Hypothalamus (tissue), 51 donors: Measurements from ENCODE around the gene ENTPD2.

ENCODE experiments used
- DNase-seq, 51 donors: peaks; one replicate each; lab custom pipeline; 2025; lab: John Stamatoyannopoulos, UW

The ENTPD2 gene

GRCh38 chr9:137019891-137020683, 33.8 kb downstream of the ENTPD2 start:
- no peak for DNase-seq

DNA sequence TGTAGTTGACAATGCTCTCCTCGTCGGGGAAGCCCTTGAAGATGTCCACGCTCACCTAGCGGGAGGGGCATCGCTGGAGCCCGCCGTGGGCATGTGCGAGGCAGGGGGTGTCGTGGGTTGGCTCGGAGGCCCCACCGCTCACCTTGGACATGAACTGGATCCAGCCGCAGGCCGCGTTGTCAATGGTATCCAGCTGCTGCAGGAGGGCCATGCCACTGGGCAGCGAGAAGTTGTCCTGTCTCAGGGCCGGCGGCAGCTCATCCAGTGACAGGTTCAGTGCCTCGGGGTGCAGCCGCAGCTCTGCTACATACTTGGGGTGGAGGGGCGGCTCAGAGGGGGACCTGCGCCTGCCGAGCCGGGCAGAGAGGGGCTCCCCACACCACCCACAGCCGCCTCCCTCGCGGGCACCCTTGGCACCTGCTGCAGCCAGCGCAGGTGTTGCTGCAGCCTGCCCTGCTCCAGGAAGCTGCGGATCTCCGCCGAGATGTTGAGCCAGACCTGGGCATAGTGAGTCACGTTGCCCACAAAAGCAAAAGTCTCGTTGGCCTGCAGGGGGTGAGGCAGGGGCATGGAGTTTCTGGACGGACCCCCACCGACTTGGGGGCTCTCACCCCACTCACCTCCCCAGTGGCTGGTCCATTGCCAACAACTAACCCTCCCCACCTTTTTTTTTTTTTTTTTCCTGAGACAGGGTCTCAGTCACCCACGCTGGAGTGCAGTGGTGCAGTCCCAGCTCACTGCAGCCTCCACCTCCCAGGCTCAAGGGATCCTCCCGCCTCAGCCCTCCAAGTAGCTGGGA, 34.9 kb downstream of the ENTPD2 start:
- DNase-seq = no peak

DNA sequence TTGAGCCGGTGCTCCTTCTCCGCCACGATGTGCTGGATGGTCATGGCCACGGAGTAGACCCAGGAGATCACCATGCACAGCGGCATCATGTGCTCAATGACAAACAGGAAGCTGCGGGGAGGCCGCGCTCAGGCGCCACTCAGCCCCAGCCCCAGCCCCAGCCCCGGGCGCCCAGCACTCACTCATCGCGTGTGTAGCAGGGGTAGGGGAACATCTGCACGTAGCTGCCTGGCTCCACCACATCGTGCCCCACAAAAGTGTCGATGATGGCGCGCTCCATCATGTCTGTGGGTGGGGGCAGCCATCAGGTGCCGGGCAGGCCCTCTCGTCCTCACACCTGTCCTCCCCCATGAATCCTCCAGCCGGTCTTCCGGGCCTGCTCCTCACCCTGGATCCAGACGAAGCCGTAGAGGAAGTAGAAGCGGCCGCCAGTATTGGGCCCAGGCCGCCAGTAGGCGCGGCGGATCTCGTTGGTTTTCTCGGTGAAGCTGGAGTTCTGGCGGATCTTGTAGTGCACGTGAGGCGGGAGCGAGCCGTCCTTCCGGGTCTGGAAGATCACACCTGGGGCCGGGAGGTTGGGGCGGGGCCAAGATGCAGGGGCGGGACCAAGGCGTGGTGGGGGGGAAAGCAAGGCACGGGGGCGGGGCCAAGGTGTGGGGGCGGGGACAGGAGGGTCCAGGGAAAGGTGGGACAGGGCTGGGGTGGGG, 35.9 kb downstream of the ENTPD2 start:
- DNase-seq = no peak

DNA sequence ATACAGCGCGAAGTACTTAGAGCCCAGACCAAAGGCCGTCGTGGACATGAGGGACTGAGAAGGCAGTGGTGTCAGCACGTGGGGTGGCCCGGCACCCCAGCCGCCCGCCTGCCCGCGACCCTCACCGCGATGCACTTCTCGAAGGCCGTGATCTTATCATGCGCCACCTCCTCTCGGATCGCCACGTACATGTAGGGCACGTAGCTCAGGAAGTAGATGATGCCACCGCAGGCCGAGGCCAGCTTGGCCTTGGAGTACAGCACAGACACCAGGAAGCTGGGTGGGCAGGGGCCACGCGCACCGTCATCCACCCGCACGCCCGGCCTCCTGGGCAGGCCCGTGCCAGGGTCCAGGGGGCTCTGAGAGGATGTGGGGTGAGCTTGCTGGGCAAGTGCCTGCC, 36.8 kb downstream of the ENTPD2 start:
- DNase-seq = no peak

DNA sequence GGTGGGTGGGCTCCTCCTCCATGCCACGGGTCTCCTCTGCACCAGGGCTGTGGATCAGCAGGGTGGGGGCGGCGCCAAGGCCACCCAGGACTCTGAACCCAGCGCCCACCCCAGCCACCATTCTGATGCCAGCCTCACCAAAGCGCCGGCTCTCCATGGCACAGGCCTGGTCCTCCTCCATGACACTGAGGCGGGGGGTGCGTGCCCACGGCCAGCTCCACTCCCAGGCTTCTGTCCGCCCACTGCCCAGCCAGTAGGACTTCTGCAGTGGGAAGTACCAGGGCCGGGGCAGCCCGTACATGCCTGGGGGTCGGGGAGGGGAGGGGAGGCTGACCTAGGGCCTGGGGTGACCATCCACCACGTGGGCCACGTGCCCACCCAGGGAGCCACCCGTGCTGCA, 37.4 kb downstream of the ENTPD2 start:
- no peak for DNase-seq

GRCh38 chr9:137015976-137016375, 37.9 kb downstream of the ENTPD2 start:
- DNase-seq = no peak

DNA sequence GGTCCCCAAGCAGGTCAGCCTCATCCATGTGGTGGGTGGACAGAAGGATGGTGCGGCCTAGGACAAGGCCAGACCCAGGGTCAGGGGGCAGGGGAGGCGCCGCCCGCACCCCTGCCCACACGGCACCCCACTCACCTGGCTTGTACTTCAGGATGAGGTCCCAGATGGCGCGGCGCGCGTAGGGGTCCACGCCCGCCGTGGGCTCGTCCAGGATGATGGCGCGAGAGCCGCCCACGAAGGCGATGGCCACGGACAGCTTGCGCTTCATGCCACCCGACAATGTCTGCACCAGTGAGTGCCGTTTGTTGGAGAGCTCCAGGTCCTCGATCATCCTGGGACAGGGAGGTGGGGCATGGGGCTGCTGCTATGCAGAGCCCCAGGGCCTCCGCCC, 38.3 kb downstream of the ENTPD2 start:
- DNase-seq = no peak

GRCh38 chr9:137014776-137015539, 38.9 kb downstream of the ENTPD2 start:
- DNase-seq = no peak

GRCh38 chr9:137014166-137014565, 39.7 kb downstream of the ENTPD2 start:
- DNase-seq = no peak

DNA sequence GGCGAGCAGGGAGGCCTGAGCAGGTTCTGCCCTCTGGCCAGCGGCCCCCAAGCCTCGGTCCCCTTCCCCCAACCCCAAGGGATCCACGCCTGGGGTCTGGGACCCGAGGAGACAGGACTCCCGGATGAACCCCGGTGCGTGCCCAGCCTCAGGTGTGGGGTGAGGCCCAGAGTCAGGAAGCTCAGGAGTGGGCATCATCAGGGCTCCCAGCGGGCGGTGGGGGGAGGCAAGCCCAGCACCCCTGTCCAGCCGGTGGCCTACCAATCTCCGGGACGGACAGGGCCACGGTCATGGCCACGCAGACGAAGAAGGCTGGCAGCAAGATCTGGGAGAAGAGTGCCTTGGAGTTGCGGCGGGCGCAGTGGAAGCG, 40.3 kb downstream of the ENTPD2 start:
- no peak for DNase-seq

DNA sequence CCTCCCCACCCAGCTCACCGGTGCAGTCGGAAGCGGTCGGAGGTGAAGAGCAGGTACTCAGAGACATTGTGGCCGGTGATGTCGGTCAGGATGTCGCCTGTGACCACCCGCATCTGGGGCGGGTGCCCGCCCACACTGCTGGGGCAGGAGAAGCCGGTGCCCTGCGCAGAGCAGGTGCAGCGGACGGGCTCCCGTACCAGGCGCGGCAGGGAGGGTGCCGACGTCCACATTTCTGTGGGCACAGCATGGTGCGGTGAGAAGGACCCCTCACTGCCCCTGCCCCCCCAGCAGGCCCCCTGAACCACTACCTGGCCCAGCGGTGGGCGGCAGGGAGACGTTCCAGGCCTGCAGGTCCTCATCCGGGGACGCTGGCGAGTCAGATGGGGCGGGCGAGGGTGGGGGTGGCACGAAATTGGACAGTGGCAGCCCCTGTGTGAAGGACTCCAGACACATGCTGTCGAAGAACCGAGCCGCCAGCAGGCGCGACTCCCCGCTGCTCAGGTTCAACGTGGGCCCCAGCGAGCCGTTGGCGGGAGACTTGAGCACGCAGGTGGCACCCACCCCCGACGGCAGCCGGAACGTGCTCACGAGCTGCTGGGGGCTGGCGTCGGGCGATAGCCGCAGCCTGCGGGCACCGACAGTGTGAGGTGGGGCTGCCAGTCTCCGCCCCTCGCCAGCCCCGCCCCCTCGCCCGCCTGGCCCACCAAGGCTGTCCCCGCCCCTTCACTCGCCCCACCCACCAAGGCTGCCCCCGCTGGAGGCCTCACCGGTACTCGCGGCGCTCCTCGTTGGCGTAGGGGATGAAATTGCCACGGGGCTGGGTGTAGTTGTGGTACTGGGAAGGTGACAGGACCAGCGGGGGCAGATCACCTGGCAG, 40.9 kb downstream of the ENTPD2 start:
- DNase-seq = peak in 1 of 51 donors; percentile 20

GRCh38 chr9:137011907-137012675, 41.8 kb downstream of the ENTPD2 start:
- no peak for DNase-seq

DNA sequence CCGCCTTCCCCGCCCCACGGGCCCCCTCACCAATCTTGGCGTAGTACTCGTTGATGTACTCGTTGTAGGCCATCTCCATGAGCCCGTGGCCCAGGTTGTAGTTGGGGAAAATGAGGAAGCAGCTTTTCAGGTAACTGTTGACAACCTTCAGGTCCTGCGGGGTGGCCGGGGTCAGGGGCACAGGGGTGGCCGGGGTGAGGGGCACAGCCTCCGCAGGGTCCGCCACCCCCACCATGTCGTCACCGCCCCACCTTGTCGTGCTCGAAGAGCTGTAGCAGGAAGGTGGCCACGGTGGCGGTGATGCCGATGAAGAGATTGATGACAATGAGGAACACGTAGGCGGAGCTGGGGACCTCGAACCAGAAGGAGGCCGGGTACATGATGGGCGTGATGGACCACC, 42.7 kb downstream of the ENTPD2 start:
- DNase-seq = no peak

- DNase-seq = no peak
Observed at GRCh38 chr9:137009938-137010732, 43.7 kb downstream of the ENTPD2 start.

DNA sequence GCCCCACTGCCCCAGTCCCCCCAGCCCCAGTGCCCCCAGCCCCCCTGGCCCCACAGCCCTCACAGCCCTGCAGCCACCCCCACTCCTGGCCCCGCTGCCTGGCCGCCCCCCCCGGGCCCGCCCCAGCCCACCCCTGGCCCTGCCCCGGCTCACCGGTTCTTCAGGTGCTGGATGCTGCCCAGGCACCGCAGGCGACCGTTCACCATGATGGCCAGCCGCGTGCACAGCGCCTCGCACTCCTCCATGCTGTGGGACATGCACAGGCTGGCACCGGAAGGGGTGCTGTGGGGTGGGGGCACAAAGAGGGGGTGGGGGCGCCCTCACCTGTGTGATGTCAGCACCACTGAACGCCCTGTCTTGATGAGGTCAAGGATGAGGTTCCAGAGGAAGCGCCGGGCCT, 44.6 kb downstream of the ENTPD2 start:
- no peak for DNase-seq

DNA sequence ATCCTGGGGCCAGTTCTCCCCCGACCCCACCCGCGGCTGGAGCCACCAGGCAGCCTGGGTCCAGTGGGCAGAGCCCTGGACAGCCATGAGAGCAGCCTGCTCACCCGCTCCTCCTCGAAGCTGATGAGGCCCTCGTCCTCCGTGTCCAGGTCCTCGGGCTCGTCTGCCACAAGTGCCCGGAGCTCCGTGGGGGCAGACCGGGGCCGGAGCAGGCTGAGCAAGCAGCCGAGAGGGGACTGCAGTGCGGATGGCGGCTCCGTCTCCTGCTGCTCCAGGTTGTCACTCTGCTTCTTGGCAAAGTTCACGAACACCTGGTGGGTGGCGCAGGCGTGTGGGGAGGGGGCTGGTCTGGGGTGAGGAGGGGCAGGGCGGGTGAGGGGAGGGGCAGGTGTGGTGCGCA, 45.5 kb downstream of the ENTPD2 start:
- DNase-seq = no peak

DNA sequence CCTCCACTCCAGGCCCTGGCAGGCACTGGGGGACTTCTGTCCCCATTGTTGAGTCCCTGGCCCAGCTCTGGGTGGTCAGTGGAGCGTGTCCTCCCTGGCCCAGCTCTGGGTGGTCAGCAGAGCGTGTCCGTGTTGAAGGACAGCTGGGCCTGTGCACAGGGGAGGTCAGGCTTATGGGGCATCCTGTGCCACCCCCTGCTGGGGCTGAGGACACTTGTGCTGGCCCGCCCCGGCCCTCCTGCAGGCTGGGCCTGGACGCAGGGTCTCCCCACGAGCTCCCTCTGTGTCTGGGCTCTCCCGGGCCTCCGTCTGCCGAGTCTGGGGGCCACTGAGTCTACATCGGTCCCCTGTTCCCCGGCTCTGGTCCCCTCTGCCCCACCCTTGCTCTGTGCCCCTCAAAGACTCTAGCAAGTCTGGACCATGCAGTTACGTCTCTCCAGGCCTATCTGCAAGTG, 46.0 kb downstream of the ENTPD2 start:
- DNase-seq = no peak
